Lung (tissue), 12 donors: ENCODE results near the gene PCAT7. TPM values are rescaled to one million over a fixed set of nuclear protein-coding genes. Genes with fewer than 3 reads are reported as not detected.
"Not testable (repeated sequence)": the region's sequence is repeated elsewhere in the genome, so short reads cannot be mapped to it uniquely, and the experiment has no call there.

ENCODE experiments used
- ATAC-seq: fragments of 200-7000 bp; cut with Tn5 transposase; one replicate; pipeline ENCODE4 v1.9.1; 2020; ENCODE audit warnings: moderate number of reproducible peaks; ENCODE audit not compliant: insufficient read depth, low FRiP score
- DNase-seq, 3 donors: peaks; one replicate each; pipeline ENCODE4 v3.0.0-alpha.2; 2013 to 2017
- H3K27ac ChIP-seq, 2 donors: one replicate each; pipeline ENCODE4 v1.5.1; 2013; ENCODE audit warnings: mild to moderate bottlenecking in 2 of 2, moderate library complexity in 2 of 2, control low read depth in 1 of 2, inconsistent platforms in 1 of 2, low read depth in 1 of 2, low read length in 1 of 2
- H3K27me3 ChIP-seq, 3 donors: one replicate each; pipeline ENCODE4 v1.5.1; 2013; ENCODE audit warnings: low read length in 2 of 3; ENCODE audit not compliant: control insufficient read depth in 3 of 3, insufficient read depth in 3 of 3
- H3K36me3 ChIP-seq, 4 donors: one replicate each; pipeline ENCODE4 v1.5.1; 2013; ENCODE audit warnings: low read length in 4 of 4, mild to moderate bottlenecking in 1 of 4, moderate library complexity in 1 of 4; ENCODE audit not compliant: control insufficient read depth in 4 of 4, insufficient read depth in 4 of 4
- H3K4me1 ChIP-seq, 5 donors: one replicate each; pipeline ENCODE4 v1.5.1; 2013; ENCODE audit warnings: low read length in 5 of 5, mild to moderate bottlenecking in 2 of 5, moderate library complexity in 1 of 5; ENCODE audit not compliant: control insufficient read depth in 5 of 5, insufficient read depth in 5 of 5
- H3K4me3 ChIP-seq: one replicate; pipeline ENCODE4 v1.5.1; 2013; ENCODE audit warnings: mild to moderate bottlenecking, control low read depth, moderate library complexity
- H3K9ac ChIP-seq, 2 donors: one replicate each; pipeline ENCODE4 v1.5.1; 2013; ENCODE audit warnings: low read length in 2 of 2, control low read depth in 1 of 2; ENCODE audit not compliant: insufficient read depth in 1 of 2
- H3K9me3 ChIP-seq, 4 donors: one replicate each; pipeline ENCODE4 v1.5.1; 2013; ENCODE audit warnings: low read length in 3 of 4, mild to moderate bottlenecking in 1 of 4, moderate library complexity in 1 of 4; ENCODE audit not compliant: control insufficient read depth in 4 of 4, insufficient read depth in 3 of 4
- WGBS, 2 donors: extraction: QIAGEN DNeasy Blood & Tissue Kit; methylation state at CpG; one replicate each; pipeline ENCODE4 v1.1.7; 2013; 5-methylcytosine and 5-hydroxymethylcytosine counted together
- polyA plus RNA-seq, 2 donors: library from polyadenylated mRNA; stranded (reverse); fragments of 200-250 nt; gene quantifications; one replicate each; pipeline ENCODE4 v1.2.1, GENCODE V29; 2013
- total RNA-seq, 2 donors: library from RNA; depleted of rRNA in 1 of 2; stranded (reverse); fragments of >200 nt in 1 of 2; gene quantifications; one replicate each; pipeline ENCODE4 v1.2.1, GENCODE V29; 2014 to 2021
- TF ChIP-seq, protein P1 (sequence below): IDR thresholded peaks from 2 replicates; pipeline ENCODE4 v1.5.1; 2012; ENCODE audit warnings: mild to moderate bottlenecking; ENCODE audit errors: control extremely low read depth, extremely low read depth
- donor health status: control.
- donor health status: control.
- donor health status: Bipolar disorder and iron deficiency.
- donor health status: healthy.
- donor health status: DM: yes; HTN: yes; CAD: no.

Gene PCAT7
- total and polyA plus RNA-seq, 4 donors, result 0.09 to 0.28 (median 0.10) TPM; not detected in 1

DNA sequence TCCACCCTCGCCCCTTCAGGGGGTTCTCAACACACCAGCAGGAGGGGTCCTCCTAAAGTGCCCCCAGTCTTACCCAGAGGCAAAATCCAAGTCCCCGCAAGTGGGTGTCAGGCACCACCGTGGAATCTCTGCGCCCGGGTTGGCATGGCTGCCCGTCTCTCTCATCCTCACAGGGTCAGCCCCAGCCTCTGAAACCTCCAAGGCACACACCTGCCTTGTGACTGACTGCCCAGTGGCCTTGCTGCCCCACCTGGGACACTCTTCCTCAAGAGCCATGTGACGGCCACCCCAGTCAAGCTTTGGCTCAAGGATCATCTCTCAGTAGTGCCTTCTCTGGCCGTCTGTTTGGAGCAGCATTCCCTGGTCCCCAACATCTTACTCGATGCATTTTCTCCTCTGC lies 33.8 kb downstream of the PCAT7 start:
- no peaks in the 10 kb centered on the region for H3K27me3 ChIP-seq
- H3K4me3 ChIP-seq, result no peak overlapping the region
- 88 to 89% methylated on average over 9 of the region's 9 CpGs for WGBS, 2 donors
- no peaks in the 10 kb centered on the region for H3K36me3 ChIP-seq
- H3K4me1 ChIP-seq, result peaks cover 0 to 10% (median 0%) of the 10 kb centered on the region in 5 donors
- DNase-seq, result no peak
- H3K9me3 ChIP-seq, result peaks cover 0 to 3% (median 0%) of the 10 kb centered on the region in 4 donors
- no peak for ATAC-seq
- H3K9ac ChIP-seq, result no peak overlapping the region
- no peak overlapping the region for H3K27ac ChIP-seq
- TF ChIP-seq, protein P1, sequence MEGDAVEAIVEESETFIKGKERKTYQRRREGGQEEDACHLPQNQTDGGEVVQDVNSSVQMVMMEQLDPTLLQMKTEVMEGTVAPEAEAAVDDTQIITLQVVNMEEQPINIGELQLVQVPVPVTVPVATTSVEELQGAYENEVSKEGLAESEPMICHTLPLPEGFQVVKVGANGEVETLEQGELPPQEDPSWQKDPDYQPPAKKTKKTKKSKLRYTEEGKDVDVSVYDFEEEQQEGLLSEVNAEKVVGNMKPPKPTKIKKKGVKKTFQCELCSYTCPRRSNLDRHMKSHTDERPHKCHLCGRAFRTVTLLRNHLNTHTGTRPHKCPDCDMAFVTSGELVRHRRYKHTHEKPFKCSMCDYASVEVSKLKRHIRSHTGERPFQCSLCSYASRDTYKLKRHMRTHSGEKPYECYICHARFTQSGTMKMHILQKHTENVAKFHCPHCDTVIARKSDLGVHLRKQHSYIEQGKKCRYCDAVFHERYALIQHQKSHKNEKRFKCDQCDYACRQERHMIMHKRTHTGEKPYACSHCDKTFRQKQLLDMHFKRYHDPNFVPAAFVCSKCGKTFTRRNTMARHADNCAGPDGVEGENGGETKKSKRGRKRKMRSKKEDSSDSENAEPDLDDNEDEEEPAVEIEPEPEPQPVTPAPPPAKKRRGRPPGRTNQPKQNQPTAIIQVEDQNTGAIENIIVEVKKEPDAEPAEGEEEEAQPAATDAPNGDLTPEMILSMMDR, result no peak

DNA sequence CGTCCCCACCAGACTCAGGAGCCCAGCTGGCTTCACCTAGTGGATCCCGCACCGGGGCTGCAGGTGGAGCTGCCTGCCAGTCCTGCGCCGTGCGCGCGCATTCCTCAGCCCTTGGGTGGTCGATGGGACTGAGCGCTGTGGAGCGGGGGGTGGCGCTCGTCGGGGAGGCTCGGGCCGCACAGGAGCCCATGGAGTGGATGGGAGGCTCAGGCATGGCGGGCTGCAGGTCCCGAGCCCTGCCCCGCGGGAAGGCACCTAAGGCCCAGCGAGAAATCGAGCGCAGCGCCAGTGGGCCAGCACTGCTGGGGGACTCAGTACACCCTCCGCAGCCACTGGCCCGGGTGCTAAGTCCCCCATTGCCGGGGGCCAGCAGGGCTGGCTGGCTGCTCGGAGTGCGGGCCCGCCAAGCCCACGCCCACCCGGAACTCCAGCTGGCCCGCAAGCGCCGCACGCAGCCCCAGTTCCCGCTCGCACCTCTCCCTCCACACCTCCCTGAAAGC lies 36.2 kb downstream of the PCAT7 start:
- H3K36me3 ChIP-seq, H3K27ac ChIP-seq, DNase-seq, H3K9me3 ChIP-seq, H3K4me1 ChIP-seq, H3K9ac ChIP-seq, ATAC-seq, H3K27me3 ChIP-seq, H3K4me3 ChIP-seq: not testable (repeated sequence)
- 62 to 76% methylated on average over 27 to 37 of the region's 38 CpGs for WGBS, 2 donors

DNA sequence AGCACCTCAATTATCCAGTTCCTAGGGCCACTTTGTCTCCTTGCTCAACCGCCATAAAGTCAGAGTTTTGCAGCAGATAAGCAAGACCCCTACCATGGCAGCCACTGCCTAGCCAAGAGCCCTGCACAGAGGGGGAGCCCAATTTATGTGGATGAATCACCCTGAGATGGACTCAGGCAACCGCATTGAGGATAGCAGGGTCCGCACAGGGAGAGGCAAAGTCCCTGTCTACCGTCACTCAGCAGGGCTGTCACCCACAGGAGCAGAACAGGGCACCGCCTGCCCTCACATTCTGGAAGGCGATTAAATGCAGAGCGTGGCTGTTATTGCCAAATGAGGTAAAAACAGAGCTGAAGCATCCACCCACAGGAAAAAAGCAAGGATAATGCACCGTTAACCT lies 37.0 kb downstream of the PCAT7 start:
- Histone ChIP-seq H3K36me3 (no peaks in the 10 kb centered on the region), H3K9me3 (peaks cover 0 to 3% (median 0%) of the 10 kb centered on the region in 4 donors), H3K27me3 (no peaks in the 10 kb centered on the region), H3K27ac (no peak overlapping the region), H3K4me1 (peaks cover 0 to 4% (median 0%) of the 10 kb centered on the region in 5 donors), H3K4me3 (no peak overlapping the region), H3K9ac (no peak overlapping the region)
- WGBS, 2 donors, result 91 to 93% methylated on average over 8 of the region's 8 CpGs
- DNase-seq (no peak), ATAC-seq (no peak)
- TF ChIP-seq, protein P1, result no peak

DNA sequence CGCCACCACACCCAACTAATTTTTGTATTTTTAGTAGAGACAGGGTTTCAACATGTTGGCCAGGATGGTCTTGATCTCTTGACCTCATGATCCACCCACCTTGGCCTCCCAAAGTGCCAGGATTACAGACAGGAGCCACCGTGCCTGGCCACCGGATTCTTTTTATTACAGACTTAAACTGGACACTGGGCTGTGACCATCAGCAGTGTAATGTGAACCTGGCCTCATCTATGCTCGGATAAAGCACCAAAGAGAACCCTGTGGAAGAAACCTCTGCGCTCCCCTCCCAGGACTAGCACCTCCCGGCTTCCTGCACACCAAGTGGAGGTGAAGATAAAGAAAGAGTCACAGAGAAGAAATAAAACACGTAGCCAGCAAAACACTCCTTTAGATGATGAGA lies 37.8 kb downstream of the PCAT7 start:
- H3K9me3 ChIP-seq, H3K27ac ChIP-seq, H3K27me3 ChIP-seq, DNase-seq, H3K4me3 ChIP-seq, H3K4me1 ChIP-seq, H3K9ac ChIP-seq, H3K36me3 ChIP-seq, ATAC-seq: not testable (repeated sequence)
- 82 to 87% methylated on average over 7 of the region's 7 CpGs for WGBS, 2 donors
